Measurements from ENCODE around the gene NCOR2. TPM values are rescaled to one million over a fixed set of nuclear protein-coding genes. Genes with fewer than 3 reads are reported as not detected.

The NCOR2 gene
- total and polyA plus RNA-seq, 2 of the 4 experiments (the other 2 are of a cell fraction): 12.9 to 40.8 TPM

GRCh38 chr12:124559182-124560017 lies 8.0 kb downstream of the NCOR2 start (continued):
- TF ChIP-seq MAZ (IDR thresholded peaks at IDR 0.05; ENCODE audit: borderline replicate concordance, low read depth, low read length) (no peak), USF2 (IDR thresholded peaks at IDR 0.05; ENCODE audit: low read depth, low read length) (no peak), CEBPB (IDR thresholded peaks at IDR 0.05; ENCODE audit: low read depth, low read length) (no peak)

- Histone ChIP-seq H2BK15ac (ENCODE audit: low read depth, low read length) (no peak overlapping the region), H3K27me3 (ENCODE audit: control insufficient read depth, insufficient read depth, low read length) (no peaks in the 10 kb centered on the region), H3K9me3 (ENCODE audit: control insufficient read depth, insufficient read depth, low read length) (no peaks in the 10 kb centered on the region), H2AFZ (replicated peaks; ENCODE audit: low read length, poor library complexity) (no peak overlapping the region), H3K36me3 (ENCODE audit: control insufficient read depth, insufficient read depth, low read length) (no peaks in the 10 kb centered on the region), H3K79me1 (ENCODE audit: low read depth in 1 of 2, low read length in 2 of 2) (peaks cover 11 to 93% of the 10 kb centered on the region in 2 experiments), H3K9ac (ENCODE audit: low read depth, low read length) (no peak overlapping the region), H2BK20ac (ENCODE audit: low read depth, low read length) (no peak overlapping the region), H4K5ac (ENCODE audit: low read depth, low read length) (no peak overlapping the region), H3K27ac (ENCODE audit: insufficient read depth, low read length) (no peak overlapping the region), H3K56ac (ENCODE audit: extremely low read depth, insufficient read depth, low read length) (no peak overlapping the region), H3K18ac (ENCODE audit: low read depth, low read length) (no peak overlapping the region), H2AK9ac (replicated peaks; ENCODE audit: low read depth, low read length, poor library complexity) (no peak overlapping the region), H3K4ac (ENCODE audit: low read depth, low read length) (no peak overlapping the region), H3K4me1 (ENCODE audit: control insufficient read depth, insufficient read depth, low read length) (peaks cover 9% of the 10 kb centered on the region; the same call in 1 of the 2 replicates), H4K8ac (ENCODE audit: low read depth in 2 of 2, low read length in 2 of 2) (no peak overlapping the region), H2BK5ac (ENCODE audit: low read depth, low read length, poor library complexity, severe bottlenecking) (no peak overlapping the region), H4K91ac (ENCODE audit: insufficient read depth, low read depth, low read length) (no peak overlapping the region), H3K14ac (replicated peaks; ENCODE audit: low read depth, low read length) (no peak overlapping the region), H3K4me2 (ENCODE audit: low read depth, low read length) (no peak overlapping the region), H3K23ac (ENCODE audit: low read depth, low read length) (no peak overlapping the region), H2AK5ac (ENCODE audit: low read depth, low read length) (no peak overlapping the region), H2BK120ac (ENCODE audit: low read depth, low read length) (no peak overlapping the region), H4K20me1 (ENCODE audit: insufficient read depth, low read length) (peaks cover 99% of the 10 kb centered on the region), H3K9me1 (ENCODE audit: insufficient read depth, low read length) (peaks cover 5% of the 10 kb centered on the region; the same call in 1 of the 2 replicates), H3K4me3 (ENCODE audit: insufficient read depth, low read depth, low read length) (no peak overlapping the region)
- ChIA-PET POLR2A (ENCODE audit: unreplicated experiment) (no interaction called here), CTCF (no interaction called here)
- no TSS peak for BruUV-seq (replicated peaks)
- 87% methylated on average over 6 of the region's 8 CpGs; no CpG with 5 or more reads in 1 of the 2 experiments for WGBS, 2 experiments (ENCODE audit: extremely low coverage in 2 of 2, insufficient read length in 1 of 2)
- dilution Hi-C loops (cut with HindIII; ENCODE audit: low sequenced_read_pairs, unreplicated experiment): no loop called here
- intact Hi-C loops (cut with micrococcal nuclease): no loop called here
- DNase-seq: no peak
- ATAC-seq (ENCODE audit: low read depth): no peak
- in situ Hi-C loops (cut with MboI; ENCODE audit: low sequenced_read_pairs): no loop called here
- TF ChIP-seq USF2 (IDR thresholded peaks at IDR 0.05; ENCODE audit: low read depth, low read length) (no peak), CHD1 (IDR thresholded peaks at IDR 0.05; ENCODE audit: low read depth, low read length) (no peak), MAZ (IDR thresholded peaks at IDR 0.05; ENCODE audit: borderline replicate concordance, low read depth, low read length) (no peak), MAFK (IDR thresholded peaks at IDR 0.05; ENCODE audit: low read depth, low read length) (no peak), POLR2A (IDR thresholded peaks at IDR 0.05; ENCODE audit: low read depth, low read length) (no peak), ELK1 (IDR thresholded peaks at IDR 0.05; ENCODE audit: borderline replicate concordance, low read depth, low read length) (no peak), FOS (IDR thresholded peaks at IDR 0.05; ENCODE audit: low read depth, low read length) (no peak), CEBPB (IDR thresholded peaks at IDR 0.05; ENCODE audit: low read depth, low read length) (no peak), BHLHE40 (IDR thresholded peaks at IDR 0.05; ENCODE audit: low read depth, low read length) (no peak), RAD21 (IDR thresholded peaks at IDR 0.05; ENCODE audit: low read length) (no peak), MXI1 (IDR thresholded peaks at IDR 0.05; ENCODE audit: borderline replicate concordance, low read depth, low read length) (no peak), SMC3 (IDR thresholded peaks at IDR 0.05; ENCODE audit: low read depth, low read length) (no peak), RFX5 (IDR thresholded peaks at IDR 0.05; ENCODE audit: low read depth, low read length) (no peak), NFE2L2 (IDR thresholded peaks at IDR 0.05; ENCODE audit: low read depth, low read length) (no peak)
These were observed 9.1 kb downstream of the NCOR2 start for GRCh38 chr12:124558313-124558712.

Measured in IMR-90 (cell line).